ENCODE measurements around the gene SBF2. TPM values are rescaled to one million over a fixed set of nuclear protein-coding genes. Genes with fewer than 3 reads are reported as not detected.

The SBF2 gene
- total RNA-seq, 5 donors from 2014 or later (not counting 1 experiment from before 2014, with no cell fraction given) = 9.5 to 23.5 (median 13.0) TPM

- peaks cover 29% of the 10 kb centered on the region for H3K36me3 Mint-ChIP-seq
- POLR2A ChIA-PET = interaction anchor here in 1 of 2 donors (0.6 kb wide), 1 partner anchor 13 kb away, joined by 3 read pairs; no protein-coding TSS in a partner anchor
- no peak for DNase-seq
- no peak overlapping the region for H3K4me3 Mint-ChIP-seq
- no peaks in the 10 kb centered on the region for H3K27me3 ChIP-seq (replicated peaks in 1 of 2; ENCODE audit: control insufficient read depth in 2 of 2, extremely low read depth in 1 of 2, insufficient read depth in 2 of 2, low read length in 1 of 2)
- H3K27ac Mint-ChIP-seq = no peak overlapping the region
- WGBS (ENCODE audit: insufficient coverage) = 100% methylated on average over 1 of the region's 1 CpG
- no peaks in the 10 kb centered on the region for H3K27me3 Mint-ChIP-seq
- no peak overlapping the region for H3K27ac ChIP-seq (ENCODE audit: low read length)
- peaks cover 0 to 6% (median 4%) of the 10 kb centered on the region in 3 donors for H3K4me1 Mint-ChIP-seq
- ATAC-seq (replicated peaks in 1 of 4) = no peak
- peaks cover 0 to 11% of the 10 kb centered on the region in 2 experiments for H3K4me1 ChIP-seq (ENCODE audit: control insufficient read depth in 1 of 2, extremely low read depth in 1 of 2, insufficient read depth in 2 of 2, low read length in 2 of 2)
- no peak overlapping the region for H3K4me3 ChIP-seq (ENCODE audit: control insufficient read depth in 1 of 2, extremely low read depth in 1 of 2, low read length in 1 of 2)
- CTCF ChIA-PET = no interaction called here
- peaks cover 4% of the 10 kb centered on the region for H3K9me3 ChIP-seq
- peaks cover 0 to 5% of the 10 kb centered on the region in 2 donors for H3K36me3 ChIP-seq (ENCODE audit: control insufficient read depth in 2 of 2, extremely low read depth in 1 of 2, insufficient read depth in 1 of 2, low read length in 1 of 2)
- H3K9me3 Mint-ChIP-seq = peaks cover 14 to 18% (median 17%) of the 10 kb centered on the region in 3 donors
These were observed 555.3 kb downstream of the SBF2 start for GRCh38 chr11:9738707-9739106.

- ChIA-PET CTCF (no interaction called here), POLR2A (no interaction called here)
- H3K4me1 Mint-ChIP-seq = peaks cover 0 to 6% (median 4%) of the 10 kb centered on the region in 3 donors
These were observed 555.9 kb downstream of the SBF2 start for GRCh38 chr11:9738116-9738515.

GRCh38 chr11:9736365-9736764 lies 557.7 kb downstream of the SBF2 start:
- no peak overlapping the region for H3K27ac Mint-ChIP-seq
- no peak overlapping the region for H3K27ac ChIP-seq (ENCODE audit: low read length)
- no peak for ATAC-seq (replicated peaks in 1 of 4)
- DNase-seq = no peak
- ChIA-PET POLR2A (no interaction called here), CTCF (no interaction called here)
- H3K36me3 ChIP-seq (ENCODE audit: control insufficient read depth in 2 of 2, extremely low read depth in 1 of 2, insufficient read depth in 1 of 2, low read length in 1 of 2) = peaks cover 5% of the 10 kb centered on the region in 2 donors
- no peaks in the 10 kb centered on the region for H3K27me3 ChIP-seq (replicated peaks in 1 of 2; ENCODE audit: control insufficient read depth in 2 of 2, extremely low read depth in 1 of 2, insufficient read depth in 2 of 2, low read length in 1 of 2)
- peaks cover 0 to 15% of the 10 kb centered on the region in 2 experiments for H3K4me1 ChIP-seq (ENCODE audit: control insufficient read depth in 1 of 2, extremely low read depth in 1 of 2, insufficient read depth in 2 of 2, low read length in 2 of 2)
- 100% methylated on average over 1 of the region's 2 CpGs for WGBS (ENCODE audit: insufficient coverage)
- peaks cover 14 to 18% (median 17%) of the 10 kb centered on the region in 3 donors for H3K9me3 Mint-ChIP-seq
- no peaks in the 10 kb centered on the region for H3K27me3 Mint-ChIP-seq
- peaks cover 4% of the 10 kb centered on the region for H3K9me3 ChIP-seq
- no peak overlapping the region for H3K4me3 Mint-ChIP-seq
- peaks cover 1 to 6% (median 4%) of the 10 kb centered on the region in 3 donors for H3K4me1 Mint-ChIP-seq
- H3K36me3 Mint-ChIP-seq = peaks cover 30% of the 10 kb centered on the region
- H3K4me3 ChIP-seq (ENCODE audit: control insufficient read depth in 1 of 2, extremely low read depth in 1 of 2, low read length in 1 of 2) = no peak overlapping the region

More at GRCh38 chr11:9738116-9738515, 555.9 kb downstream of the SBF2 start:
- Histone ChIP-seq H3K36me3 (ENCODE audit: control insufficient read depth in 2 of 2, extremely low read depth in 1 of 2, insufficient read depth in 1 of 2, low read length in 1 of 2) (peaks cover 1 to 5% of the 10 kb centered on the region in 2 donors), H3K4me3 (ENCODE audit: control insufficient read depth in 1 of 2, extremely low read depth in 1 of 2, low read length in 1 of 2) (no peak overlapping the region), H3K9me3 (peaks cover 4% of the 10 kb centered on the region), H3K27ac (ENCODE audit: low read length) (no peak overlapping the region), H3K4me1 (ENCODE audit: control insufficient read depth in 1 of 2, extremely low read depth in 1 of 2, insufficient read depth in 2 of 2, low read length in 2 of 2) (peaks cover 0 to 11% of the 10 kb centered on the region in 2 experiments), H3K27me3 (replicated peaks in 1 of 2; ENCODE audit: control insufficient read depth in 2 of 2, extremely low read depth in 1 of 2, insufficient read depth in 2 of 2, low read length in 1 of 2) (no peaks in the 10 kb centered on the region)
- DNase-seq = no peak
- Mint-ChIP-seq H3K36me3 (peaks cover 29% of the 10 kb centered on the region), H3K9me3 (peaks cover 14 to 18% (median 17%) of the 10 kb centered on the region in 3 donors), H3K4me3 (no peak overlapping the region), H3K27me3 (no peaks in the 10 kb centered on the region), H3K27ac (no peak overlapping the region)
- no peak for ATAC-seq (replicated peaks in 1 of 4)
- WGBS (ENCODE audit: insufficient coverage) = 45% methylated on average over 3 of the region's 3 CpGs

- Histone ChIP-seq H3K27ac (ENCODE audit: low read length) (no peak overlapping the region), H3K4me3 (ENCODE audit: control insufficient read depth in 1 of 2, extremely low read depth in 1 of 2, low read length in 1 of 2) (no peak overlapping the region)
- H3K36me3 Mint-ChIP-seq = peaks cover 29% of the 10 kb centered on the region
These were observed 558.1 kb downstream of the SBF2 start for GRCh38 chr11:9735919-9736318.

GRCh38 chr11:9735236-9735635 lies 558.8 kb downstream of the SBF2 start:
- Mint-ChIP-seq H3K9me3 (peaks cover 14 to 18% (median 17%) of the 10 kb centered on the region in 3 donors), H3K27ac (no peak overlapping the region), H3K4me1 (peaks cover 4 to 8% (median 6%) of the 10 kb centered on the region in 3 donors), H3K4me3 (no peak overlapping the region), H3K27me3 (no peaks in the 10 kb centered on the region), H3K36me3 (peaks cover 29% of the 10 kb centered on the region)
- H3K36me3 ChIP-seq (ENCODE audit: control insufficient read depth in 2 of 2, extremely low read depth in 1 of 2, insufficient read depth in 1 of 2, low read length in 1 of 2) = peaks cover under 1 to 5% of the 10 kb centered on the region in 2 donors
- peaks cover 4% of the 10 kb centered on the region for H3K9me3 ChIP-seq
- CTCF ChIA-PET = no interaction called here
- ATAC-seq (replicated peaks in 1 of 4) (no peak), DNase-seq (no peak)
- WGBS (ENCODE audit: insufficient coverage) = 100% methylated on average over 1 of the region's 3 CpGs
- H3K27ac ChIP-seq (ENCODE audit: low read length) = no peak overlapping the region
- H3K4me1 ChIP-seq (ENCODE audit: control insufficient read depth in 1 of 2, extremely low read depth in 1 of 2, insufficient read depth in 2 of 2, low read length in 2 of 2) = peaks cover 0 to 17% of the 10 kb centered on the region in 2 experiments
- POLR2A ChIA-PET = no interaction called here
- no peaks in the 10 kb centered on the region for H3K27me3 ChIP-seq (replicated peaks in 1 of 2; ENCODE audit: control insufficient read depth in 2 of 2, extremely low read depth in 1 of 2, insufficient read depth in 2 of 2, low read length in 1 of 2)
- no peak overlapping the region for H3K4me3 ChIP-seq (ENCODE audit: control insufficient read depth in 1 of 2, extremely low read depth in 1 of 2, low read length in 1 of 2)

More at GRCh38 chr11:9735919-9736318, 558.1 kb downstream of the SBF2 start:
- H3K27ac Mint-ChIP-seq = no peak overlapping the region
- no peaks in the 10 kb centered on the region for H3K27me3 Mint-ChIP-seq
- ChIA-PET CTCF (no interaction called here), POLR2A (no interaction called here)
- DNase-seq = no peak
- Histone ChIP-seq H3K36me3 (ENCODE audit: control insufficient read depth in 2 of 2, extremely low read depth in 1 of 2, insufficient read depth in 1 of 2, low read length in 1 of 2) (peaks cover 5% of the 10 kb centered on the region in 2 donors), H3K27me3 (replicated peaks in 1 of 2; ENCODE audit: control insufficient read depth in 2 of 2, extremely low read depth in 1 of 2, insufficient read depth in 2 of 2, low read length in 1 of 2) (no peaks in the 10 kb centered on the region), H3K9me3 (peaks cover 4% of the 10 kb centered on the region), H3K4me1 (ENCODE audit: control insufficient read depth in 1 of 2, extremely low read depth in 1 of 2, insufficient read depth in 2 of 2, low read length in 2 of 2) (peaks cover 0 to 17% of the 10 kb centered on the region in 2 experiments)
- peaks cover 4 to 6% (median 6%) of the 10 kb centered on the region in 3 donors for H3K4me1 Mint-ChIP-seq
- H3K4me3 Mint-ChIP-seq = no peak overlapping the region
- WGBS (ENCODE audit: insufficient coverage) = no CpG with 5 or more reads among the region's 2 CpGs
- no peak for ATAC-seq (replicated peaks in 1 of 4)
- H3K9me3 Mint-ChIP-seq = peaks cover 14 to 18% (median 17%) of the 10 kb centered on the region in 3 donors

- WGBS (ENCODE audit: insufficient coverage) = 100% methylated on average over 2 of the region's 3 CpGs
- Histone ChIP-seq H3K4me3 (ENCODE audit: control insufficient read depth in 1 of 2, extremely low read depth in 1 of 2, low read length in 1 of 2) (no peak overlapping the region), H3K9me3 (peaks cover 4% of the 10 kb centered on the region), H3K36me3 (ENCODE audit: control insufficient read depth in 2 of 2, extremely low read depth in 1 of 2, insufficient read depth in 1 of 2, low read length in 1 of 2) (peaks cover 0 to 5% of the 10 kb centered on the region in 2 donors), H3K27ac (ENCODE audit: low read length) (no peak overlapping the region), H3K4me1 (ENCODE audit: control insufficient read depth in 1 of 2, extremely low read depth in 1 of 2, insufficient read depth in 2 of 2, low read length in 2 of 2) (peaks cover 0 to 6% of the 10 kb centered on the region in 2 experiments), H3K27me3 (replicated peaks in 1 of 2; ENCODE audit: control insufficient read depth in 2 of 2, extremely low read depth in 1 of 2, insufficient read depth in 2 of 2, low read length in 1 of 2) (no peaks in the 10 kb centered on the region)
- no peak for DNase-seq
- H3K9me3 Mint-ChIP-seq = peaks cover 14 to 18% (median 17%) of the 10 kb centered on the region in 3 donors
- CTCF ChIA-PET = no interaction called here
- H3K4me1 Mint-ChIP-seq = peaks cover 0 to 8% (median 3%) of the 10 kb centered on the region in 3 donors
- POLR2A ChIA-PET = no interaction called here
- no peak overlapping the region for H3K27ac Mint-ChIP-seq
- ATAC-seq (replicated peaks in 1 of 4) = no peak
- peaks cover 34% of the 10 kb centered on the region for H3K36me3 Mint-ChIP-seq
- no peak overlapping the region for H3K4me3 Mint-ChIP-seq
- no peaks in the 10 kb centered on the region for H3K27me3 Mint-ChIP-seq
These were observed 560.8 kb downstream of the SBF2 start for GRCh38 chr11:9733212-9733611.
